Measurements from ENCODE around the gene ARHGEF12.

ARHGEF12 gene

GRCh38 chr11:120316880-120317688 is 19.1 kb upstream of the ARHGEF12 start:
- DNase-seq (ENCODE audit: low read depth), result no peak

- DNase-seq (ENCODE audit: low read depth), result no peak
Observed at GRCh38 chr11:120317689-120318480, 18.3 kb upstream of the ARHGEF12 start.

GRCh38 chr11:120318906-120319305 is 17.3 kb upstream of the ARHGEF12 start:
- no peak for DNase-seq (ENCODE audit: low read depth)

GRCh38 chr11:120324932-120325810 is 11.0 kb upstream of the ARHGEF12 start, which contains the start of gene TLCD5:
Gene TLCD5, plus strand, starts transcription at chr11:120325299. Its CDS starts 2,143 bp downstream, at chr11:120327442.
- DNase-seq (ENCODE audit: low read depth), result peak; percentile 13

- no peak for DNase-seq (ENCODE audit: low read depth)
Observed at GRCh38 chr11:120326228-120326627, 10.0 kb upstream of the ARHGEF12 start.

GRCh38 chr11:120326845-120327281 is 9.3 kb upstream of the ARHGEF12 start:
- DNase-seq (ENCODE audit: low read depth), result no peak

GRCh38 chr11:120327311-120327710 is 8.9 kb upstream of the ARHGEF12 start:
- no peak for DNase-seq (ENCODE audit: low read depth)

- DNase-seq (ENCODE audit: low read depth), result no peak
Observed at GRCh38 chr11:120329556-120329955, 6.7 kb upstream of the ARHGEF12 start.

- no peak for DNase-seq (ENCODE audit: low read depth)
Observed at GRCh38 chr11:120330045-120330444, 6.2 kb upstream of the ARHGEF12 start.

GRCh38 chr11:120331301-120331996 is 4.8 kb upstream of the ARHGEF12 start:
- no peak for DNase-seq (ENCODE audit: low read depth)

GRCh38 chr11:120332822-120333716 is 3.1 kb upstream of the ARHGEF12 start:
- no peak for DNase-seq (ENCODE audit: low read depth)

- no peak for DNase-seq (ENCODE audit: low read depth)
Observed at GRCh38 chr11:120333801-120334200, 2.4 kb upstream of the ARHGEF12 start.

GRCh38 chr11:120334332-120334731 is 1.9 kb upstream of the ARHGEF12 start:
- no peak for DNase-seq (ENCODE audit: low read depth)

GRCh38 chr11:120334894-120335462 is 1.2 kb upstream of the ARHGEF12 start:
- peak; percentile 16 for DNase-seq (ENCODE audit: low read depth)

- no peak for DNase-seq (ENCODE audit: low read depth)
Observed at GRCh38 chr11:120335556-120335907, 681 bp upstream of the ARHGEF12 start.

GRCh38 chr11:120336641-120337354 is 585 bp downstream of the ARHGEF12 start:
- no peak for DNase-seq (ENCODE audit: low read depth)

- no peak for DNase-seq (ENCODE audit: low read depth)
Observed at GRCh38 chr11:120337355-120338106, 1.3 kb downstream of the ARHGEF12 start.

- DNase-seq (ENCODE audit: low read depth), result no peak
Observed at GRCh38 chr11:120338107-120338933, 2.1 kb downstream of the ARHGEF12 start.
